ENCODE data around the gene SLC39A10.

GRCh38 chr2:195782156-195782555, 125.1 kb downstream of the SLC39A10 start:
- TF ChIP-seq CTCF (IDR thresholded peaks at IDR 0.05) (no peak), POLR2AphosphoS5 (IDR thresholded peaks at IDR 0.05) (no peak), POLR2A (IDR thresholded peaks at IDR 0.05) (no peak), EP300 (IDR thresholded peaks at IDR 0.05; ENCODE audit: low read depth) (no peak)
